Activated CD4-positive, alpha-beta T cell treated with anti-CD3 and anti-CD28 coated beads, Interleukin-2, Interleukin-6, amounts not matched to agents 100 ng/mL and 50 ng/mL, durations not matched to agents 16 hours and 8 hours (primary cell): ENCODE data around the gene PRKAR1B.

Experiments
- DNase-seq: peaks from one replicate; pipeline ENCODE4 v3.0.0-alpha.2; 2020

The PRKAR1B gene

GRCh38 chr7:601595-602340, 125.3 kb downstream of the PRKAR1B start:
- DNase-seq: peak; percentile 88

GRCh38 chr7:601036-601594, 126.0 kb downstream of the PRKAR1B start:
- DNase-seq: no peak

- no peak for DNase-seq
Observed at GRCh38 chr7:600149-601035, 126.7 kb downstream of the PRKAR1B start.

- DNase-seq: no peak
Observed at GRCh38 chr7:598899-599298, 128.2 kb downstream of the PRKAR1B start.

- DNase-seq: no peak
Observed at GRCh38 chr7:597348-598178, 129.5 kb downstream of the PRKAR1B start.

GRCh38 chr7:596819-597182, 130.3 kb downstream of the PRKAR1B start:
- no peak for DNase-seq

GRCh38 chr7:596071-596818, 130.8 kb downstream of the PRKAR1B start:
- DNase-seq: no peak

GRCh38 chr7:595621-596010, 131.5 kb downstream of the PRKAR1B start:
- DNase-seq: peak; percentile 27

GRCh38 chr7:594920-595620, 132.0 kb downstream of the PRKAR1B start:
- DNase-seq: no peak

- no peak for DNase-seq
Observed at GRCh38 chr7:594212-594913, 132.7 kb downstream of the PRKAR1B start.

- DNase-seq: no peak
Observed at GRCh38 chr7:593324-594115, 133.6 kb downstream of the PRKAR1B start.

- no peak for DNase-seq
Observed at GRCh38 chr7:591856-592628, 135.0 kb downstream of the PRKAR1B start.

- DNase-seq: no peak
Observed at GRCh38 chr7:590731-591551, 136.1 kb downstream of the PRKAR1B start.

GRCh38 chr7:589781-590575, 137.1 kb downstream of the PRKAR1B start:
- DNase-seq: no peak

GRCh38 chr7:587767-588166, 139.3 kb downstream of the PRKAR1B start:
- DNase-seq: no peak

- DNase-seq: no peak
Observed at GRCh38 chr7:586494-586893, 140.6 kb downstream of the PRKAR1B start.

GRCh38 chr7:585873-586272, 141.2 kb downstream of the PRKAR1B start:
- DNase-seq: no peak
